Measurements from ENCODE around the gene TRERF1.
A peak's percentile ranks its signal among the peaks of the same experiment; 100 is the strongest.

Gene TRERF1

GRCh38 chr6:42274898-42275297 lies 176.8 kb downstream of the TRERF1 start:
- no peak for DNase-seq (ENCODE audit: low spot score)

GRCh38 chr6:42271834-42272805 lies 179.6 kb downstream of the TRERF1 start:
- no peak for DNase-seq (ENCODE audit: low spot score)

- no peak for DNase-seq (ENCODE audit: low spot score)
Measured at GRCh38 chr6:42269974-42270510, 181.7 kb downstream of the TRERF1 start.

GRCh38 chr6:42269553-42269952 lies 182.2 kb downstream of the TRERF1 start:
- no peak for DNase-seq (ENCODE audit: low spot score)

- no peak for DNase-seq (ENCODE audit: low spot score)
Measured at GRCh38 chr6:42268835-42269204, 182.9 kb downstream of the TRERF1 start.

- no peak for DNase-seq (ENCODE audit: low spot score)
Measured at GRCh38 chr6:42268016-42268834, 183.5 kb downstream of the TRERF1 start.

GRCh38 chr6:42266538-42266937 lies 185.2 kb downstream of the TRERF1 start:
- DNase-seq (ENCODE audit: low spot score), result no peak

- no peak for DNase-seq (ENCODE audit: low spot score)
Measured at GRCh38 chr6:42264852-42265390, 186.8 kb downstream of the TRERF1 start.

- no peak for DNase-seq (ENCODE audit: low spot score)
Measured at GRCh38 chr6:42264162-42264851, 187.4 kb downstream of the TRERF1 start.

- no peak for DNase-seq (ENCODE audit: low spot score)
Measured at GRCh38 chr6:42263165-42263728, 188.5 kb downstream of the TRERF1 start.

- DNase-seq (ENCODE audit: low spot score), result no peak
Measured at GRCh38 chr6:42260972-42261371, 190.8 kb downstream of the TRERF1 start.

- DNase-seq (ENCODE audit: low spot score), result no peak
Measured at GRCh38 chr6:42260396-42260888, 191.3 kb downstream of the TRERF1 start.

- DNase-seq (ENCODE audit: low spot score), result no peak
Measured at GRCh38 chr6:42259841-42260395, 191.8 kb downstream of the TRERF1 start.

- DNase-seq (ENCODE audit: low spot score), result no peak
Measured at GRCh38 chr6:42259286-42259685, 192.4 kb downstream of the TRERF1 start.

GRCh38 chr6:42257614-42258013 lies 194.1 kb downstream of the TRERF1 start:
- no peak for DNase-seq (ENCODE audit: low spot score)

- no peak for DNase-seq (ENCODE audit: low spot score)
Measured at GRCh38 chr6:42257063-42257462, 194.7 kb downstream of the TRERF1 start.

GRCh38 chr6:42255050-42255449 lies 196.7 kb downstream of the TRERF1 start:
- no peak for DNase-seq (ENCODE audit: low spot score)

- DNase-seq (ENCODE audit: low spot score), result no peak
Measured at GRCh38 chr6:42254505-42254904, 197.2 kb downstream of the TRERF1 start.

GRCh38 chr6:42251911-42252637 lies 199.7 kb downstream of the TRERF1 start:
- DNase-seq (ENCODE audit: low spot score), result peak; percentile 13

GRCh38 chr6:42251500-42251899 lies 200.2 kb downstream of the TRERF1 start:
- no peak for DNase-seq (ENCODE audit: low spot score)
